ENCODE results near the gene PDCL2. TPM values are rescaled to one million over a fixed set of nuclear protein-coding genes. Genes with fewer than 3 reads are reported as not detected.

The PDCL2 gene
- total and polyA plus RNA-seq, 2 donors (not counting 1 experiment from before 2014, with no cell fraction given) = not detected

- Histone ChIP-seq H3K9ac (ENCODE audit: insufficient read depth, low read length) (no peak overlapping the region), H2AFZ (ENCODE audit: low read length) (no peak overlapping the region), H3K4me3 (replicated peaks in 1 of 4; ENCODE audit: control extremely low read depth in 1 of 4, insufficient read depth in 1 of 4, low read depth in 3 of 4, low read length in 4 of 4) (no peak overlapping the region), H4K20me1 (ENCODE audit: control insufficient read depth, extremely low read depth, insufficient read depth, low read length) (no peaks in the 10 kb centered on the region), H3K4me2 (ENCODE audit: extremely low read depth, insufficient read depth, low read length) (no peak overlapping the region), H3K36me3 (ENCODE audit: control insufficient read depth, insufficient read depth, low read length) (no peaks in the 10 kb centered on the region), H3K27me3 (ENCODE audit: control insufficient read depth, insufficient read depth, low read length) (peaks cover 2% of the 10 kb centered on the region), H3K9me3 (ENCODE audit: control insufficient read depth, insufficient read depth, low read depth, low read length) (no peaks in the 10 kb centered on the region), H3K79me2 (ENCODE audit: control insufficient read depth, insufficient read depth, low read length) (no peaks in the 10 kb centered on the region), H3K4me1 (ENCODE audit: control insufficient read depth, extremely low read depth, insufficient read depth, low read length) (no peaks in the 10 kb centered on the region), H3K27ac (ENCODE audit: insufficient read depth, low read length) (no peak overlapping the region)
- DNase-seq (ENCODE audit: low read depth in 2 of 2) = no peak
- TF ChIP-seq EZH2 (IDR thresholded peaks at IDR 0.05; ENCODE audit: low read length, missing control alignments) = no peak
- TF ChIP-seq, protein P1, sequence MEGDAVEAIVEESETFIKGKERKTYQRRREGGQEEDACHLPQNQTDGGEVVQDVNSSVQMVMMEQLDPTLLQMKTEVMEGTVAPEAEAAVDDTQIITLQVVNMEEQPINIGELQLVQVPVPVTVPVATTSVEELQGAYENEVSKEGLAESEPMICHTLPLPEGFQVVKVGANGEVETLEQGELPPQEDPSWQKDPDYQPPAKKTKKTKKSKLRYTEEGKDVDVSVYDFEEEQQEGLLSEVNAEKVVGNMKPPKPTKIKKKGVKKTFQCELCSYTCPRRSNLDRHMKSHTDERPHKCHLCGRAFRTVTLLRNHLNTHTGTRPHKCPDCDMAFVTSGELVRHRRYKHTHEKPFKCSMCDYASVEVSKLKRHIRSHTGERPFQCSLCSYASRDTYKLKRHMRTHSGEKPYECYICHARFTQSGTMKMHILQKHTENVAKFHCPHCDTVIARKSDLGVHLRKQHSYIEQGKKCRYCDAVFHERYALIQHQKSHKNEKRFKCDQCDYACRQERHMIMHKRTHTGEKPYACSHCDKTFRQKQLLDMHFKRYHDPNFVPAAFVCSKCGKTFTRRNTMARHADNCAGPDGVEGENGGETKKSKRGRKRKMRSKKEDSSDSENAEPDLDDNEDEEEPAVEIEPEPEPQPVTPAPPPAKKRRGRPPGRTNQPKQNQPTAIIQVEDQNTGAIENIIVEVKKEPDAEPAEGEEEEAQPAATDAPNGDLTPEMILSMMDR (conservative IDR thresholded peaks at IDR 0.05 in 1 of 2, IDR thresholded peaks at IDR 0.05 in 1 of 2; ENCODE audit: low read depth in 1 of 2, low read length in 2 of 2) = no peak
Measured at GRCh38 chr4:55575513-55575912, 16.5 kb downstream of the PDCL2 start.

- no peak overlapping the region for H3K9ac ChIP-seq (ENCODE audit: insufficient read depth, low read length)
- no peak overlapping the region for H2AFZ ChIP-seq (ENCODE audit: low read length)
- no peaks in the 10 kb centered on the region for H4K20me1 ChIP-seq (ENCODE audit: control insufficient read depth, extremely low read depth, insufficient read depth, low read length)
- H3K4me3 ChIP-seq (replicated peaks in 1 of 4; ENCODE audit: control extremely low read depth in 1 of 4, insufficient read depth in 1 of 4, low read depth in 3 of 4, low read length in 4 of 4) = no peak overlapping the region
- H3K9me3 ChIP-seq (ENCODE audit: control insufficient read depth, insufficient read depth, low read depth, low read length) = no peaks in the 10 kb centered on the region
- no peak for DNase-seq (ENCODE audit: low read depth in 2 of 2)
- H3K36me3 ChIP-seq (ENCODE audit: control insufficient read depth, insufficient read depth, low read length) = no peaks in the 10 kb centered on the region
- H3K4me2 ChIP-seq (ENCODE audit: extremely low read depth, insufficient read depth, low read length) = no peak overlapping the region
- H3K79me2 ChIP-seq (ENCODE audit: control insufficient read depth, insufficient read depth, low read length) = no peaks in the 10 kb centered on the region
- H3K4me1 ChIP-seq (ENCODE audit: control insufficient read depth, extremely low read depth, insufficient read depth, low read length) = no peaks in the 10 kb centered on the region
- TF ChIP-seq, protein P1 (conservative IDR thresholded peaks at IDR 0.05 in 1 of 2, IDR thresholded peaks at IDR 0.05 in 1 of 2; ENCODE audit: low read depth in 1 of 2, low read length in 2 of 2) = no peak
- TF ChIP-seq EZH2 (IDR thresholded peaks at IDR 0.05; ENCODE audit: low read length, missing control alignments) = no peak
- no peak overlapping the region for H3K27ac ChIP-seq (ENCODE audit: insufficient read depth, low read length)
- H3K27me3 ChIP-seq (ENCODE audit: control insufficient read depth, insufficient read depth, low read length) = peaks cover 2% of the 10 kb centered on the region
Measured at GRCh38 chr4:55574252-55574651, 17.8 kb downstream of the PDCL2 start.

DNA sequence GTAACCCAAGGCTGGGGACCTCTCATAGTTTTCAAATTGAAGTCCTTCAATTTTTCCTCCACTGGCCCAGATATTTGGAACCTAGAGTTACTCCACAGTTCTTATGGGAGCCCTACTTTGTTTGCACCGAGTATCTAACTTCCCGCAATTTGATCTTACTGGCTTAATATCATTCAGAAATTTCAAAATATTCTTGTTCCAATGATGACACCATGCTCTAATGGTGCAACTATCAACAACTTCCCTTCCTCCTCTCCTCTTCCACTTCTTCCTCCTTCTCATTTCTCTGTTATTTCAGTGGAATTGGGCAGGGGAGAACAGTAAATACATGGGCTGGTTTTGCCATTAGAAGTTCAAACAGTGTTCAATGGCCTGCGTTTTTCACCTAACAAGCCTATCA is 20.2 kb downstream of the PDCL2 start:
- H3K4me3 ChIP-seq (replicated peaks in 1 of 4; ENCODE audit: control extremely low read depth in 1 of 4, insufficient read depth in 1 of 4, low read depth in 3 of 4, low read length in 4 of 4) = no peak overlapping the region
- no peaks in the 10 kb centered on the region for H3K36me3 ChIP-seq (ENCODE audit: control insufficient read depth, insufficient read depth, low read length)
- no peaks in the 10 kb centered on the region for H3K4me1 ChIP-seq (ENCODE audit: control insufficient read depth, extremely low read depth, insufficient read depth, low read length)
- peaks cover 2% of the 10 kb centered on the region for H3K27me3 ChIP-seq (ENCODE audit: control insufficient read depth, insufficient read depth, low read length)
- no peak overlapping the region for H3K27ac ChIP-seq (ENCODE audit: insufficient read depth, low read length)
- no peak for TF ChIP-seq EZH2 (IDR thresholded peaks at IDR 0.05; ENCODE audit: low read length, missing control alignments)
- TF ChIP-seq, protein P1 (conservative IDR thresholded peaks at IDR 0.05 in 1 of 2, IDR thresholded peaks at IDR 0.05 in 1 of 2; ENCODE audit: low read depth in 1 of 2, low read length in 2 of 2) = no peak
- no peaks in the 10 kb centered on the region for H3K9me3 ChIP-seq (ENCODE audit: control insufficient read depth, insufficient read depth, low read depth, low read length)
- H3K9ac ChIP-seq (ENCODE audit: insufficient read depth, low read length) = no peak overlapping the region
- H4K20me1 ChIP-seq (ENCODE audit: control insufficient read depth, extremely low read depth, insufficient read depth, low read length) = no peaks in the 10 kb centered on the region
- no peak overlapping the region for H3K4me2 ChIP-seq (ENCODE audit: extremely low read depth, insufficient read depth, low read length)
- no peaks in the 10 kb centered on the region for H3K79me2 ChIP-seq (ENCODE audit: control insufficient read depth, insufficient read depth, low read length)
- no peak overlapping the region for H2AFZ ChIP-seq (ENCODE audit: low read length)
- no peak for DNase-seq (ENCODE audit: low read depth in 2 of 2)
